ENCODE results near the gene NIP7.

- TF ChIP-seq POLR2A (IDR thresholded peaks at IDR 0.05) = no peak
- no peak for TF ChIP-seq CTCF (IDR thresholded peaks at IDR 0.05)
These were observed 11.8 kb upstream of the NIP7 start for GRCh38 chr16:69327585-69328310.

Data from uterus (tissue), 2 donors.